Stimulated activated CD4-positive, alpha-beta T cell treated with anti-CD3 and anti-CD28 coated beads, TNF-alpha, amount 100 ng/mL, for 48 hours (primary cell): Measurements from ENCODE around the gene CHCHD10.
A peak's percentile ranks its signal among the peaks of the same experiment; 100 is the strongest.

Experiments used
- DNase-seq, 3 donors: peaks; one replicate each; pipeline ENCODE4 v3.0.0-alpha.2; 2020; ENCODE audit warnings: low read depth in 3 of 3

The CHCHD10 gene

GRCh38 chr22:23772649-23773473, 5.1 kb upstream of the CHCHD10 start, which contains the start of gene MMP11:
Gene MMP11 (plus strand): TSS chr22:23772849. CDS start chr22:23772871, 22 bp downstream.
- peak in 1 of 3 donors; percentile 61 for DNase-seq

- no peak for DNase-seq
Observed at GRCh38 chr22:23772315-23772648, 4.5 kb upstream of the CHCHD10 start.

GRCh38 chr22:23769321-23769965, 1.7 kb upstream of the CHCHD10 start:
- no peak for DNase-seq

GRCh38 chr22:23767303-23767672, 484 bp downstream of the CHCHD10 start:
- DNase-seq = no peak

GRCh38 chr22:23764899-23765881, 2.6 kb downstream of the CHCHD10 start:
- no peak for DNase-seq

GRCh38 chr22:23763954-23764353, 3.8 kb downstream of the CHCHD10 start:
- DNase-seq = no peak

- DNase-seq = peak in 1 of 3 donors; percentile 54
Observed at GRCh38 chr22:23763579-23763945, 4.2 kb downstream of the CHCHD10 start.

GRCh38 chr22:23762842-23763578, 4.8 kb downstream of the CHCHD10 start, which contains the start of gene C22orf15:
Gene C22orf15 (plus strand): TSS chr22:23762990. CDS start chr22:23763307, 317 bp downstream.
- DNase-seq = no peak

- no peak for DNase-seq
Observed at GRCh38 chr22:23760056-23760455, 7.7 kb downstream of the CHCHD10 start.

- DNase-seq = no peak
Observed at GRCh38 chr22:23759566-23759965, 8.2 kb downstream of the CHCHD10 start.

GRCh38 chr22:23756891-23757290, 10.9 kb downstream of the CHCHD10 start:
- DNase-seq = no peak

GRCh38 chr22:23755711-23756110, 12.1 kb downstream of the CHCHD10 start:
- DNase-seq = no peak

GRCh38 chr22:23754980-23755636, 12.7 kb downstream of the CHCHD10 start:
- no peak for DNase-seq

GRCh38 chr22:23754220-23754919, 13.4 kb downstream of the CHCHD10 start, which contains the start of gene VPREB3:
Gene VPREB3 (minus strand): TSS chr22:23754425. CDS start chr22:23754363, 62 bp downstream.
- DNase-seq = no peak

GRCh38 chr22:23753385-23753784, 14.4 kb downstream of the CHCHD10 start:
- DNase-seq = no peak

- no peak for DNase-seq
Observed at GRCh38 chr22:23752750-23753149, 15.0 kb downstream of the CHCHD10 start.

GRCh38 chr22:23752090-23752691, 15.6 kb downstream of the CHCHD10 start:
- no peak for DNase-seq

GRCh38 chr22:23751441-23751996, 16.3 kb downstream of the CHCHD10 start:
- no peak for DNase-seq
